Endothelial cell of umbilical vein (primary cell): Measurements from ENCODE around the gene KIAA1217.

Source experiments
- CTCF ChIP-seq, 2 donors: IDR thresholded peaks; 1 replicate in 1 of 2; 2 replicates in 1 of 2; pipeline ENCODE4 v1.5.1; 2011; ENCODE audit warnings: low read length in 2 of 2, mild to moderate bottlenecking in 2 of 2, moderate library complexity in 2 of 2, control low read depth in 1 of 2, inconsistent platforms in 1 of 2, low read depth in 1 of 2; ENCODE audit not compliant: insufficient read depth in 1 of 2; ENCODE audit errors: extremely low read depth in 1 of 2
- POLR2AphosphoS5 ChIP-seq: IDR thresholded peaks from 2 replicates; pipeline ENCODE4 v1.6.1; 2012; ENCODE audit warnings: low read depth, mild to moderate bottlenecking, control low read depth, low read length, moderate library complexity; ENCODE audit not compliant: insufficient read depth

GRCh38 chr10:24208661-24209431, at the start of gene KIAA1217:
- TF ChIP-seq POLR2AphosphoS5, result no peak
- no peak for TF ChIP-seq CTCF (IDR thresholded peaks at IDR 0.05; ENCODE audit: extremely low read depth in 1 of 2, insufficient read depth in 1 of 2, low read depth in 1 of 2, low read length in 2 of 2)
